ENCODE measurements around the gene HP. TPM values are rescaled to one million over a fixed set of nuclear protein-coding genes. Genes with fewer than 3 reads are reported as not detected.

HP gene
- total and polyA plus RNA-seq, 2 of the 13 experiments (the other 11 are each of a cell fraction or from before 2014, with no cell fraction given): 387 to 524 TPM

DNA sequence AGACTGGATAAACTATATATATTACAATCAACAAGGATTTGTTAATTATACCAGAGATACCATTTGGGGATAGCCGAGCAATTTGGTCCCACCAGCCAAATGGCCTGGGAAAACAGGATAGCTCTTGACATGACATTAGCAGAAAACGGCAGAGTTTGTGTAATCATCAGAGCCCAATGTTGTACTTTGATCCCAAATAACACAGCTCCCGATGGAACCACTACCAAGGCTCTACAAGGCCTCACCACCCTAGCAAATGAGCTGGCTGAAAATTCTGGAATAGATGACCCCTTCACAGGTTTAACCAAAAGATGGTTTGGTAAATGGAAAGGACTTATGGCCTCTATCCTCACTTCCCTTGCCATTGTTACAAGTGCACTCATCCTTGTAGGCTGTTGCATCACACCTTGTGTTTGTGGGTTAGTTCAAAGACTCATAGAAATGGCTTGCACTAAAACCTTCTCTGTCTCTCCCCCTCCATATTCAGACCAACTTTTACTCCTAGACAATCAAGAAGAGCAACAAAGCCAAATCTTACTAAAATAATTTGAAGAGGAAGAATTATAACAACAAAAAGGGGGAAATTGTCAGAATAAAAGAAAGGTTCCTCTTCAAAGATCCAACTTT lies 29.6 kb downstream of the HP start (continued):
- TF ChIP-seq, protein P1, sequence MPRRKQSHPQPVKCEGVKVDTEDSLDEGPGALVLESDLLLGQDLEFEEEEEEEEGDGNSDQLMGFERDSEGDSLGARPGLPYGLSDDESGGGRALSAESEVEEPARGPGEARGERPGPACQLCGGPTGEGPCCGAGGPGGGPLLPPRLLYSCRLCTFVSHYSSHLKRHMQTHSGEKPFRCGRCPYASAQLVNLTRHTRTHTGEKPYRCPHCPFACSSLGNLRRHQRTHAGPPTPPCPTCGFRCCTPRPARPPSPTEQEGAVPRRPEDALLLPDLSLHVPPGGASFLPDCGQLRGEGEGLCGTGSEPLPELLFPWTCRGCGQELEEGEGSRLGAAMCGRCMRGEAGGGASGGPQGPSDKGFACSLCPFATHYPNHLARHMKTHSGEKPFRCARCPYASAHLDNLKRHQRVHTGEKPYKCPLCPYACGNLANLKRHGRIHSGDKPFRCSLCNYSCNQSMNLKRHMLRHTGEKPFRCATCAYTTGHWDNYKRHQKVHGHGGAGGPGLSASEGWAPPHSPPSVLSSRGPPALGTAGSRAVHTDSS (CRISPR knock-in tag; conservative IDR thresholded peaks at IDR 0.05): no peak
- TF ChIP-seq SAFB2 (CRISPR knock-in tag; IDR thresholded peaks at IDR 0.05; ENCODE audit: borderline replicate concordance, low read depth) (no peak), ZNF343 (CRISPR knock-in tag; IDR thresholded peaks at IDR 0.05) (0 out of 2 replicates have a peak, but pooled peaks have one; percentile 50), ZNF781 (CRISPR knock-in tag; IDR thresholded peaks at IDR 0.05; ENCODE audit: borderline replicate concordance, not compliant biosample characterization) (no peak), ZNF484 (CRISPR knock-in tag; IDR thresholded peaks at IDR 0.05; ENCODE audit: borderline replicate concordance, low read depth) (no peak), TRIM24 (CRISPR knock-in tag; IDR thresholded peaks at IDR 0.05) (no peak), NFIB (CRISPR knock-in tag; IDR thresholded peaks at IDR 0.05; ENCODE audit: borderline replicate concordance) (no peak), MLLT10 (CRISPR knock-in tag; IDR thresholded peaks at IDR 0.05) (no peak), ZC3H13 (CRISPR knock-in tag; IDR thresholded peaks at IDR 0.05) (no peak), ELF4 (CRISPR knock-in tag; IDR thresholded peaks at IDR 0.05; ENCODE audit: borderline replicate concordance) (no peak)

DNA sequence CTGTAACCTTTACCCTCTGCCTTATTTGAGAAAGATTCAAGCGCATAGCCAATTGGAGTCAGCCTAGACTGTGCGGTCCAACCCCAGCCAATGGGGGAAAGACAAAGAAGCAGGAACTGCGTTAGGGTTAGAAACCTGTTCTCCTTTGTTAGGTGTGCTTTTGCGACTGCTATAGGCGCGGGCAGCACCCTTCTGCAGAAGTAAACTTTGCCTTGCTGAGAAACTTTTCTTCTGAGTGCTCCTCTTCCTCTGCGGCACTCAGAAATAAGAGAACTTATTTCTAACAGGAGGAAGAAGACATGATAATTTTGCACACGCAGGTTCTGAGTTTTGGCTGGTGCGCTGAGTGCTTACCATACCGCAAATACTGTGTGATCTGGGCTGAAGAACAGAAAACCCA lies 30.1 kb downstream of the HP start:
- FAIRE-seq: no peak
- no peaks in the 10 kb centered on the region for H3K79me2 ChIP-seq (ENCODE audit: insufficient read depth, low read length)
- H4K20me1 ChIP-seq (ENCODE audit: insufficient read depth, low read length): no peaks in the 10 kb centered on the region
- H3K4me2 ChIP-seq (ENCODE audit: low read depth, low read length): peak overlapping the region; percentile 19; the same call in 1 of the 2 replicates
- H3K36me3 ChIP-seq (replicated peaks in 1 of 2; ENCODE audit: control insufficient read depth in 1 of 2, insufficient read depth in 2 of 2, low read length in 2 of 2): peaks cover 10 to 44% of the 10 kb centered on the region in 2 experiments
- peak overlapping the region; percentile 52 for H3K27ac ChIP-seq (ENCODE audit: extremely low read length, insufficient read depth, low read length)
- ChIA-PET POLR2A (interaction anchor here (1.0 to 3.6 kb wide), 8 partner anchors 9 to 30 kb away, joined by 3 to 45 read pairs (median 8); partner anchors contain the start of genes DHX38, HP, HPR and TXNL4B), CTCF (ENCODE audit: low intra/inter-chr PET ratio, low total read pairs) (no interaction called here)
- BruUV-seq (replicated peaks): no TSS peak
- peaks cover 11% of the 10 kb centered on the region for H3K9me3 ChIP-seq (ENCODE audit: low read length)
- in situ Hi-C loops (cut with HindIII; ENCODE audit: extremely low pct_ligation_motif_present, low pct_unique_long_range_greater_than_20kb): no loop called here
- H2AFZ ChIP-seq (ENCODE audit: low read length): no peak overlapping the region
- no peaks in the 10 kb centered on the region for H3K27me3 ChIP-seq (ENCODE audit: control insufficient read depth in 1 of 2, insufficient read depth in 2 of 2, low read length in 2 of 2)
- intact Hi-C loops (cut with micrococcal nuclease; ENCODE audit: unreplicated experiment): no loop called here
- H3K9ac ChIP-seq (ENCODE audit: insufficient read depth, low read depth, low read length): no peak overlapping the region
- no peak overlapping the region for H3K4me3 ChIP-seq (replicated peaks in 1 of 3; ENCODE audit: insufficient read depth in 1 of 3, low read depth in 2 of 3, low read length in 3 of 3)
- DNase-seq (ENCODE audit: low spot score): no peak
- peaks cover 37% of the 10 kb centered on the region for H3K4me1 ChIP-seq (ENCODE audit: insufficient read depth, low read length)
- ATAC-seq: no peak
- peak; percentile 87 for TF ChIP-seq ZNF562 (CRISPR knock-in tag; IDR thresholded peaks at IDR 0.05; ENCODE audit: borderline replicate concordance)
- TF ChIP-seq SYNCRIP (IDR thresholded peaks at IDR 0.05; ENCODE audit: insufficient read depth, low read depth, low read length): no peak
- TF ChIP-seq KMT2A (CRISPR knock-in tag; IDR thresholded peaks at IDR 0.05): no peak
- TF ChIP-seq, protein P2, sequence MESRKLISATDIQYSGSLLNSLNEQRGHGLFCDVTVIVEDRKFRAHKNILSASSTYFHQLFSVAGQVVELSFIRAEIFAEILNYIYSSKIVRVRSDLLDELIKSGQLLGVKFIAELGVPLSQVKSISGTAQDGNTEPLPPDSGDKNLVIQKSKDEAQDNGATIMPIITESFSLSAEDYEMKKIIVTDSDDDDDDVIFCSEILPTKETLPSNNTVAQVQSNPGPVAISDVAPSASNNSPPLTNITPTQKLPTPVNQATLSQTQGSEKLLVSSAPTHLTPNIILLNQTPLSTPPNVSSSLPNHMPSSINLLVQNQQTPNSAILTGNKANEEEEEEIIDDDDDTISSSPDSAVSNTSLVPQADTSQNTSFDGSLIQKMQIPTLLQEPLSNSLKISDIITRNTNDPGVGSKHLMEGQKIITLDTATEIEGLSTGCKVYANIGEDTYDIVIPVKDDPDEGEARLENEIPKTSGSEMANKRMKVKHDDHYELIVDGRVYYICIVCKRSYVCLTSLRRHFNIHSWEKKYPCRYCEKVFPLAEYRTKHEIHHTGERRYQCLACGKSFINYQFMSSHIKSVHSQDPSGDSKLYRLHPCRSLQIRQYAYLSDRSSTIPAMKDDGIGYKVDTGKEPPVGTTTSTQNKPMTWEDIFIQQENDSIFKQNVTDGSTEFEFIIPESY (CRISPR knock-in tag; IDR thresholded peaks at IDR 0.05): peak; percentile 37; the same call in 1 of the 2 replicates
- TF ChIP-seq ZNF432 (CRISPR knock-in tag; IDR thresholded peaks at IDR 0.05; ENCODE audit: borderline replicate concordance): no peak
- TF ChIP-seq ATRX (CRISPR knock-in tag; IDR thresholded peaks at IDR 0.05; ENCODE audit: borderline replicate concordance): no peak
- TF ChIP-seq ZSCAN29 (CRISPR knock-in tag; conservative IDR thresholded peaks at IDR 0.05): no peak
- no peak for TF ChIP-seq BORCS8-MEF2B (CRISPR knock-in tag; IDR thresholded peaks at IDR 0.05)
- no peak for TF ChIP-seq ZBTB1 (CRISPR knock-in tag; IDR thresholded peaks at IDR 0.05; ENCODE audit: borderline replicate concordance)
- no peak for TF ChIP-seq ZNF224 (CRISPR knock-in tag; IDR thresholded peaks at IDR 0.05)
- no peak for TF ChIP-seq XBP1 (CRISPR knock-in tag; IDR thresholded peaks at IDR 0.05)
- no peak for TF ChIP-seq GATA4 (IDR thresholded peaks at IDR 0.05; ENCODE audit: borderline replicate concordance, low read depth)
- 97% methylated on average over 10 of the region's 10 CpGs for WGBS (ENCODE audit: low lambda C conversion rate)

Data from HepG2 (cell line).